Tracheal epithelial cell (primary cell): ENCODE measurements around the gene PROM1. TPM values are rescaled to one million over a fixed set of nuclear protein-coding genes. Genes with fewer than 3 reads are reported as not detected.

Experiments used
- total RNA-seq: library from RNA; depleted of rRNA; stranded (reverse); fragments of >200 nt; gene quantifications from 2 replicates; pipeline ENCODE4 v1.2.1, GENCODE V29; 2014

PROM1 gene
- 0.21 and 12.3 TPM in 2 replicates for total RNA-seq

GRCh38 chr4:16083241-16084191, at the start of gene PROM1:
Gene PROM1 (minus strand): TSS chr4:16084023. CDS start chr4:16075906, 8,117 bp downstream.

GRCh38 chr4:15963001-15963451, 120.8 kb downstream of the PROM1 start, which contains the start of gene FGFBP2:
Gene FGFBP2 (minus strand): TSS chr4:15963175. CDS start chr4:15963129, 46 bp downstream.

GRCh38 chr4:15938640-15939039, 145.2 kb downstream of the PROM1 start, which contains the start of gene FGFBP1:
Gene FGFBP1 (minus strand): TSS chr4:15938740. CDS start chr4:15936632, 2,108 bp downstream.

Other genes starting within 250 kb of the PROM1 start
- gene FGFBP1, start 145.3 kb downstream of the PROM1 start, total RNA-seq, result 65.2 and 99.8 TPM in 2 replicates
- not detected in 2 replicates for gene FGFBP2, start 120.8 kb downstream of the PROM1 start, total RNA-seq
- 11.5 and 11.8 TPM in 2 replicates for gene TAPT1, start 142.4 kb upstream of the PROM1 start, total RNA-seq